Neuronal stem cell (in vitro differentiated cells): ENCODE data around the gene S100PBP.
A peak's percentile ranks its signal among the peaks of the same experiment; 100 is the strongest.

ENCODE experiments used
- DNase-seq: peaks from one replicate; pipeline ENCODE4 v3.0.0-alpha.2; 2013; ENCODE audit warnings: low spot score
- H2AFZ ChIP-seq: one replicate; pipeline ENCODE4 v1.6.1; 2013; ENCODE audit warnings: mild to moderate bottlenecking, low read length, inconsistent platforms
- H2AK5ac ChIP-seq: 2 replicates; pipeline ENCODE4 v1.6.1; 2013; ENCODE audit warnings: low read depth, mild to moderate bottlenecking, inconsistent platforms, low read length, moderate library complexity, mixed read lengths
- H2BK120ac ChIP-seq: 2 replicates; pipeline ENCODE4 v1.6.1; 2013; ENCODE audit warnings: low read depth, mild to moderate bottlenecking, inconsistent platforms, low read length, moderate library complexity, mixed read lengths
- H2BK12ac ChIP-seq: one replicate; pipeline ENCODE4 v1.6.1; 2013; ENCODE audit warnings: low read length, inconsistent platforms
- H2BK15ac ChIP-seq: 2 replicates; pipeline ENCODE4 v1.6.1; 2013; ENCODE audit warnings: mild to moderate bottlenecking, low read length, inconsistent platforms, mixed read lengths
- H2BK5ac ChIP-seq: one replicate; pipeline ENCODE4 v1.6.1; 2013; ENCODE audit warnings: inconsistent platforms, mild to moderate bottlenecking, low read length, moderate library complexity
- H3K14ac ChIP-seq: one replicate; pipeline ENCODE4 v1.6.1; 2013; ENCODE audit warnings: low read length, inconsistent platforms
- H3K18ac ChIP-seq: 2 replicates; pipeline ENCODE4 v1.6.1; 2013; ENCODE audit warnings: low read length, inconsistent platforms
- H3K23ac ChIP-seq: 2 replicates; pipeline ENCODE4 v1.6.1; 2013; ENCODE audit warnings: low read depth, mild to moderate bottlenecking, mixed read lengths, low read length, inconsistent platforms; ENCODE audit not compliant: poor library complexity
- H3K27ac ChIP-seq: replicated peaks from 3 replicates; pipeline ENCODE4 v1.5.1; 2013; ENCODE audit warnings: low read length, inconsistent platforms
- H3K27me3 ChIP-seq, 3 experiments: 2 replicates each; pipeline ENCODE4 v1.6.1; 2013; ENCODE audit warnings: low read length in 3 of 3, mild to moderate bottlenecking in 2 of 3, inconsistent platforms in 1 of 3, low read depth in 1 of 3, mixed read lengths in 1 of 3, moderate library complexity in 1 of 3; ENCODE audit not compliant: control insufficient read depth in 3 of 3, insufficient read depth in 3 of 3
- H3K36me3 ChIP-seq, 2 donors: replicated peaks in 1 of 2; 2 replicates each; pipeline ENCODE4 v1.6.1; 2013; ENCODE audit warnings: low read length in 2 of 2; ENCODE audit not compliant: control insufficient read depth in 2 of 2, insufficient read depth in 2 of 2
- H3K4ac ChIP-seq: 2 replicates; pipeline ENCODE4 v1.6.1; 2013; ENCODE audit warnings: inconsistent platforms, mild to moderate bottlenecking, low read length, moderate library complexity
- H3K4me1 ChIP-seq, 2 donors: 1 replicate in 1 of 2; 2 replicates in 1 of 2; pipeline ENCODE4 v1.6.1; 2013; ENCODE audit warnings: low read length in 2 of 2, low read depth in 1 of 2; ENCODE audit not compliant: control insufficient read depth in 2 of 2, insufficient read depth in 1 of 2
- H3K4me2 ChIP-seq: one replicate; pipeline ENCODE4 v1.6.1; 2013; ENCODE audit warnings: mild to moderate bottlenecking, low read length, inconsistent platforms; ENCODE audit not compliant: insufficient read depth, poor library complexity, severe bottlenecking
- H3K4me3 ChIP-seq, 2 donors: 2 replicates each; pipeline ENCODE4 v1.5.1; 2013; ENCODE audit warnings: low read length in 2 of 2, mild to moderate bottlenecking in 2 of 2, inconsistent platforms in 1 of 2, moderate library complexity in 1 of 2
- H3K79me1 ChIP-seq: one replicate; pipeline ENCODE4 v1.6.1; 2013; ENCODE audit warnings: low read depth, mild to moderate bottlenecking, inconsistent platforms, low read length, moderate library complexity
- H3K9ac ChIP-seq: one replicate; pipeline ENCODE4 v1.6.1; 2013; ENCODE audit warnings: mild to moderate bottlenecking, low read depth, low read length, inconsistent platforms; ENCODE audit not compliant: poor library complexity
- H3K9me3 ChIP-seq, 2 donors: replicated peaks in 1 of 2; 2 replicates each; pipeline versions ENCODE3 to v1.6.1; 2013; ENCODE audit warnings: low read length in 2 of 2, mild to moderate bottlenecking in 2 of 2, inconsistent platforms in 1 of 2, low read depth in 1 of 2, mixed read lengths in 1 of 2, moderate library complexity in 1 of 2; ENCODE audit not compliant: control insufficient read depth in 2 of 2, insufficient read depth in 1 of 2
- H4K8ac ChIP-seq: one replicate; pipeline ENCODE4 v1.6.1; 2013; ENCODE audit warnings: low read depth, mild to moderate bottlenecking, inconsistent platforms, low read length, moderate library complexity
- H4K91ac ChIP-seq: one replicate; pipeline ENCODE4 v1.6.1; 2013; ENCODE audit warnings: low read length, low read depth, mild to moderate bottlenecking, inconsistent platforms; ENCODE audit not compliant: poor library complexity
- WGBS, 2 donors: extraction: QIAGEN DNeasy Blood & Tissue Kit; methylation state at CpG; one replicate each; pipeline ENCODE4 v1.1.7; 2013; ENCODE audit warnings: missing lambda C conversion rate in 2 of 2, mixed read lengths in 1 of 2; ENCODE audit not compliant: insufficient read length in 2 of 2, insufficient replicate concordance in 1 of 2; ENCODE audit errors: extremely low coverage in 2 of 2; 5-methylcytosine and 5-hydroxymethylcytosine counted together

Gene S100PBP

GRCh38 chr1:32867671-32868070 lies 50.2 kb downstream of the S100PBP start:
- H3K79me1 ChIP-seq = no peaks in the 10 kb centered on the region
- no peak overlapping the region for H2AK5ac ChIP-seq
- H3K9ac ChIP-seq = no peak overlapping the region
- H3K23ac ChIP-seq = peak overlapping the region; percentile 10
- no peaks in the 10 kb centered on the region for H3K9me3 ChIP-seq
- H3K14ac ChIP-seq = no peak overlapping the region
- WGBS, 2 donors = no CpG with 5 or more reads among the region's 7 CpGs
- peaks cover 0 to 11% (median 8%) of the 10 kb centered on the region in 3 experiments for H3K27me3 ChIP-seq
- H3K4me3 ChIP-seq = no peak overlapping the region
- H3K27ac ChIP-seq = no peak overlapping the region
- no peak for DNase-seq
- H3K18ac ChIP-seq = no peak overlapping the region
- no peak overlapping the region for H2BK15ac ChIP-seq
- H3K4me2 ChIP-seq = no peak overlapping the region
- no peak overlapping the region for H4K91ac ChIP-seq
- peaks cover 3 to 10% of the 10 kb centered on the region in 2 donors for H3K36me3 ChIP-seq
- H2BK120ac ChIP-seq = no peak overlapping the region
- no peak overlapping the region for H4K8ac ChIP-seq
- H2AFZ ChIP-seq = no peak overlapping the region
- no peak overlapping the region for H3K4ac ChIP-seq
- peaks cover 15 to 17% of the 10 kb centered on the region in 2 donors for H3K4me1 ChIP-seq
- no peak overlapping the region for H2BK5ac ChIP-seq
- H2BK12ac ChIP-seq = no peak overlapping the region

GRCh38 chr1:32868085-32868484 lies 50.6 kb downstream of the S100PBP start:
- Histone ChIP-seq H2BK5ac (no peak overlapping the region), H2AK5ac (no peak overlapping the region), H2AFZ (no peak overlapping the region), H2BK120ac (no peak overlapping the region), H3K9me3 (no peaks in the 10 kb centered on the region), H3K27me3 (peaks cover 0 to 11% (median 8%) of the 10 kb centered on the region in 3 experiments), H3K18ac (no peak overlapping the region), H2BK15ac (no peak overlapping the region), H3K4me2 (no peak overlapping the region), H3K4me1 (peaks cover 15 to 17% of the 10 kb centered on the region in 2 donors), H3K36me3 (peaks cover 3 to 6% of the 10 kb centered on the region in 2 donors), H2BK12ac (no peak overlapping the region), H3K9ac (peak overlapping the region; percentile 53), H3K14ac (no peak overlapping the region), H3K4ac (no peak overlapping the region), H4K8ac (no peak overlapping the region), H3K79me1 (no peaks in the 10 kb centered on the region), H3K4me3 (no peak overlapping the region), H3K27ac (no peak overlapping the region), H3K23ac (peak overlapping the region; percentile 10), H4K91ac (no peak overlapping the region)
- no peak for DNase-seq
- WGBS, 2 donors = no CpG with 5 or more reads among the region's 13 CpGs

- H2BK5ac ChIP-seq = peak overlapping the region; percentile 83
- H3K79me1 ChIP-seq = no peaks in the 10 kb centered on the region
- H2BK15ac ChIP-seq = no peak overlapping the region
- DNase-seq = no peak
- no peak overlapping the region for H3K4ac ChIP-seq
- no CpG with 5 or more reads among the region's 9 CpGs for WGBS, 2 donors
- H3K27ac ChIP-seq = no peak overlapping the region
- no peak overlapping the region for H3K18ac ChIP-seq
- no peak overlapping the region for H3K9ac ChIP-seq
- no peak overlapping the region for H3K23ac ChIP-seq
- no peak overlapping the region for H2AK5ac ChIP-seq
- peaks cover 0 to 11% (median 8%) of the 10 kb centered on the region in 3 experiments for H3K27me3 ChIP-seq
- no peak overlapping the region for H4K8ac ChIP-seq
- H3K4me2 ChIP-seq = no peak overlapping the region
- peaks cover under 1 to 3% of the 10 kb centered on the region in 2 donors for H3K36me3 ChIP-seq
- no peak overlapping the region for H3K4me3 ChIP-seq
- H3K4me1 ChIP-seq = peaks cover 15 to 17% of the 10 kb centered on the region in 2 donors
- H2AFZ ChIP-seq = no peak overlapping the region
- no peak overlapping the region for H4K91ac ChIP-seq
- no peak overlapping the region for H2BK120ac ChIP-seq
- no peak overlapping the region for H2BK12ac ChIP-seq
- no peak overlapping the region for H3K14ac ChIP-seq
- H3K9me3 ChIP-seq = no peaks in the 10 kb centered on the region
Observed at GRCh38 chr1:32868806-32869455, 51.5 kb downstream of the S100PBP start.

- H3K14ac ChIP-seq = no peak overlapping the region
- H3K4me3 ChIP-seq = peak overlapping the region; percentile 52 to 69
- peak overlapping the region; percentile 5 for H2AK5ac ChIP-seq
- H2AFZ ChIP-seq = peak overlapping the region; percentile 88
- peaks cover 15 to 17% of the 10 kb centered on the region in 2 donors for H3K4me1 ChIP-seq
- no peaks in the 10 kb centered on the region for H3K79me1 ChIP-seq
- peak overlapping the region; percentile 67 for H3K18ac ChIP-seq
- no peak overlapping the region for H4K91ac ChIP-seq
- no peaks in the 10 kb centered on the region for H3K9me3 ChIP-seq
- WGBS, 2 donors = no CpG with 5 or more reads among the region's 16 CpGs
- no peak overlapping the region for H3K4ac ChIP-seq
- no peak overlapping the region for H2BK120ac ChIP-seq
- no peak overlapping the region for H3K27ac ChIP-seq
- no peaks in the 10 kb centered on the region for H3K36me3 ChIP-seq
- H3K4me2 ChIP-seq = peak overlapping the region; percentile 78
- H3K23ac ChIP-seq = peak overlapping the region; percentile 34
- H3K9ac ChIP-seq = no peak overlapping the region
- H2BK12ac ChIP-seq = no peak overlapping the region
- peaks cover 0 to 11% (median 8%) of the 10 kb centered on the region in 3 experiments for H3K27me3 ChIP-seq
- H2BK5ac ChIP-seq = no peak overlapping the region
- peak overlapping the region; percentile 77 for H2BK15ac ChIP-seq
- DNase-seq = no peak
- H4K8ac ChIP-seq = no peak overlapping the region
Observed at GRCh38 chr1:32869923-32870614, 52.6 kb downstream of the S100PBP start.
